Measurements from ENCODE around the gene PACSIN2.

Gene PACSIN2

DNA sequence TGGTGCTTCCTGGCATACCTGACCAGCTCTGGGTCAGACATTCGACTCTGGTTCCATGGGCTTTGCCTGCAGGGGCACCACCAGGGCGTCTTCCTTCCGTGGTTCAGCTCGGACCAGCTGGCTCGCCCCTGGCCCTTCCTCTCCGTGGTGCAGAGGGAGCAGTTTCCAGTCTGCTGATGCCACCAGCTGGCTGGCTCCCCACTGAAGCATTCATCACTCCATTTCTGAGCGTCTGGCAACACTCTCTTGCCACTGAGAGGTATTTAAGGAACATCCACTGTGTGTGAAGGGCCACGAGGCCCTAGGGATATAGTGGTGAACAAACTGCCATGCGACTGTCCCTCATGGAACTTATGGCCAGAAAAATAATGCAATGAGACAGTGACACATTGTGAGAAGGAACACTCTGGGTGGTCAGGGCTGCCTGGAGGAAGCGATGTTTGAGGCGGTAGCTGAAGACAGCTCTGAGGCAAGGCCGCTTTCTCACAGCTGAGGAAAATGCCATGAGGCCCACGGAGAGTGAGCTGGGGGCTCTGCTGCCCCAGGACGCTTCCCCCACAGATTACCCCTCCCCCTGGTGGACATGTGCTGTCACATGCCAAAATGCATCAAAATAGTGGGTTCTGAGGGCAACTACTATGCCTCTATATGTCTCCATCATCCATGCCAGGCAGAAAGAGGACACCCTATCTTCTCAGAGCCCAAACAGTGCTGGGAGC lies 113.0 kb downstream of the PACSIN2 start:
- no peak for DNase-seq

DNA sequence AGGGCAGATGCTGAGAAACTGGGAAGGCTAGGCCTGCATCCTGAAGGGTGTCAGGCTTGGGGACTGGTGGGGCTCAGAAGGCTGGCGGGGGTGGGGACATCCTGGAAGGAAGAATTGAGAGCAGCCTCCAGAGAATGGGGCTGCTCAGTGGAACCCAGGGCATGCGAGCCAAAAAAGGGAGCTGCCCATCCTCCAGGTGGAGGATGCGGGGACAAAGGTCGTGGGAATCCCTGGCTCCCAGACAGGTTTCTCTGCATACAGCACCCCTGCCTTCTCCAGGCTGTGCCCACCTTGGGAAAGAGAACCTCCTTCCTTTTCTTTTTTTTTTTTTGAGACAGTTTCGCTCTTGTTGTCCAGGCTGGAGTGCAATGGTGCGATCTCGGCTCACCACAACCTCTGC lies 117.0 kb downstream of the PACSIN2 start:
- DNase-seq = no peak

DNA sequence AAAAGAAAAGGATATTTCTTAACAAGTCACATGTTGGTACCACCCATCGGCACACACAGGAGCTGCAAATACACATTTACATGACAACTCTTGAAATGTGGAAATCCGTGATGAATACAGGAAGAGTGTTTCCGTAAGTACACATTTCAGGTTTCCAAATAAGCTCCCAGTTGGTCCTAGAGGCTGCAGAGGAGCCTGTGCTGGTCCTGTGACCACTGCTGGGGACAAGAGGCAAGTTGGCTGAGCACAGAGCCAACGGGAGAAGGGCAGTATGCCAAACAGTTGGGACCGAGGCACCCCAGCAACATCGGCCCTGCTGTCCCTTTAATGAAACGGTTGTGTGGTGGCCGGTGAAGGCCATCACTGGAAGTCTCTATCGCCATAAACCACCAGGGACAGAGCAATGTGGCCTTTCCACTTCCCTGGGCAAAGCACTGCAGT lies 119.4 kb downstream of the PACSIN2 start:
- DNase-seq = no peak

DNA sequence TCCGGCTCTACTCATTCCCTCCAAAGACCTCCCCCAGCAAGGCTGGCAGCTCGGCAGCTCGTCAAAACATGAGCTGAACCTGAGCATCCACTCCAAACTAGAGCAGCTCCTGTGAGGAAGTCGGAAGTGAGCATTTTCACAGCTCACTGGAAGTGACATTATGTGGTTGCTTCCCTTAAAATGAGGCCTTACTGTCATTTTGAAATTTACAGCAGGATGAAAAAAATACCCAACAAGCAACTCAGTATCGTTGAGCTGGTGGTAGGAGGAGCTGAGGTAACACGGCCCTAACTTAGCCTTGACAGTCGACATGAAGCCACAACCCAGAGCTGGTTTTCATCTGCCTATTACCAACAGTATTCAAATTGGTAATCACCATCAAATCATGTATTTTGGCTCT lies 119.9 kb downstream of the PACSIN2 start:
- no peak for DNase-seq

DNA sequence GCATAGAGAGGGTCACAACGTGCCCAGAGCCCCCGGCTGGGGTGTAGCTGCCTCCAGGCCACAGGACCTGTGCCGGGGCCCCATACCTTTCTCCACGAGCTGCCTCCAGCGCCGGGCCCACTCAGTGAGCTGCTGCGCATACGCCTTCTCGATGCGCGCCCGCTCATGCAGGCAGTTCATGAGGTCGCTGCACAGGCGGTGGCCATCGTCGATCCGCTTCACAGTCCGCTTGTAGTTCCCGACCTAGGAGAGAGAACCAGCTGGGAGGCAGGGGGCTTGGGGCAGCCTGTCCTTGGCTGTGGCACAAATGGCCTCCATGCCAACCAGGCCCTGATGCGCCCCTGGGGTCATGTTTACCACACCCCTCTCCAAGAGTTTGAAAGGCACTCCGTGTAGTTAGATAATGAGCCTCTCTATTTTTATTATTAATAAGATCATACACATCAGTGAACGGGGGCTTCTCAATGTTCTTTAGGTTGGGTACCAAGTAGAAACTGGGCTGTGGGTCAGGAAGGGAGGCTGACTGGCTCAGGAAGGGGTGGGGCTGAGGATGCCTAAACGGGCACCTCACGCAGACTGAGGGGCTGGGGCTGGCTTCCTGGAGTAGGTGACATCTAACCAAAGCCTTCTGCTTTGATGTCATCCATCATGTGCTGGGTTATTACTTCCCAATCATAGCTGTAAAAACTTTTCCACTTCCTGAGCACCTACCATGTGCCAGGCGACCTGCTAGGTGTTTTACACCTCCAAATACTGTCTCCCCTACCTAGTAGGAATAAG lies 121.4 kb downstream of the PACSIN2 start:
- DNase-seq = no peak

DNA sequence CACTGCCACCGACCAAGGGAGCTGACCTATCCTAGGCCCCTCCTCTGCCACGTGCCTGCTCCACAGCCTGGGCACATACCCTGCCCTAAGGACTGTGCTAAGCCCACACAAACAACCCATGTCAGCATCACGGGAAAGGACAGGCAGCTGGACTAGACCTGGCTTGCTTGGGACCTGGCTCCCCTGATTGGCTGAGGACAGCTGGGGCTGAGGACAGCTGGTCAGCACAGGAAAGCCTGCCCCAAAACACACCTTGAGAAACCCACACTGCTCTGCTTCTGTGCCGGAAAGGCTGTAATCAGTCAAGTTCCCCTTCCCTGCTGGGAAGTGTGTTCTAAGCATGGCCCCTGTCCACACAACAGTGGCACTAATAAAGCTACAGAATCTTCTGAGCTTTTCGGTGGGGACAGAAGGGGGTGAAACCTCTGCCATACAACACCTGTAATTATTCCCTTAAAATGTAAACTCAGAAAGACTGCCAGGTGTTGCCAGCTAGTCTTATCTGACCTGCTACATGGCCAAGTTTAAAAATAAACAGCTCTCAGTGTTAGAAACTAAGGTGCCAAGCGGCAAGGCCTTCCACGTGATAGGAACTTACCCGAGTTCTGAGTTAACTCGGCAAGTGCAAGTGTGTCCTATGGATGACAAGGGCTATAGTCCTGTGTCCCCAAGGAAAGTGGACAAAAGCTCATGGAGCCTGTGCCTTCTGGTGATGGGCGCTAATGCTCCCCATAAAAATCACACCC lies 122.2 kb downstream of the PACSIN2 start:
- DNase-seq = no peak

DNA sequence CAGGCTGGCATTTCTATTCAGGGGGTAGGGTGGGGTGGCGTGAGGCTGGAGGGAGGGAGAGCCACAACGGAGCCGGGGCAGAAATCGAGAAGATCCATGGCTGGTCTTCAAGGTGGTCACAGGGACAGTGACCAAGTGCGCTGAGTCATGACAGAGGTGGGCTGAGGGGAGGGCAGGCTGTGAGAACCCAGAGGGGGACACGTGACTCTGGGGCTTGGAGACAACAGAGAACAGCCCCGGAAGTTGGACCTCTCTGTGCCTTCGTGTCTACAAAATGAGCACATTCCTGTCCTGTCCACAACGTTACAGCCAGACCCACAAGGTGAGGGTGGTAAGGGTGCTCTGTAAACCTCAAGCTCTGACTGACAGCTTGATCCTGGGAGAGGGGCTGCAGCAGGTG lies 122.8 kb downstream of the PACSIN2 start:
- no peak for DNase-seq

DNA sequence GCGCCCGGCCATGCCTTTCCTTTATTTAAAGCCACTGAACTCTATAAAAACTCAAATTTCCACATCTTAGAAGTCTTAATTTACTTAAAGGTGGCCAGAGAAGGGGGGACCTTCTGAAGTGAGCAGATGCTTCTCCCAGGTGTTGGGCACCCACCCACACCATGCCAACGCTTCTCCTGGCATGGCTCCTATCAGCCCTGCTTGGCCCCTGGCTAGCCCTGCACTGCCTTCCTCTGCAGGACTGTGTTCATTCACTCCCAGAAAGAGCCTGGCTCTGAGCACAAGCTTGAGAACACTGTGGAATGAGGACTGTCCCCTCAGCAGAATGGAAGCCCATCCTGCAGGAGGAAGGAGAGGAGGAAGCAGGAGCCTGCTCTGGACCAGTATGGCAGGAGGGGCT lies 123.3 kb downstream of the PACSIN2 start:
- DNase-seq = no peak

DNA sequence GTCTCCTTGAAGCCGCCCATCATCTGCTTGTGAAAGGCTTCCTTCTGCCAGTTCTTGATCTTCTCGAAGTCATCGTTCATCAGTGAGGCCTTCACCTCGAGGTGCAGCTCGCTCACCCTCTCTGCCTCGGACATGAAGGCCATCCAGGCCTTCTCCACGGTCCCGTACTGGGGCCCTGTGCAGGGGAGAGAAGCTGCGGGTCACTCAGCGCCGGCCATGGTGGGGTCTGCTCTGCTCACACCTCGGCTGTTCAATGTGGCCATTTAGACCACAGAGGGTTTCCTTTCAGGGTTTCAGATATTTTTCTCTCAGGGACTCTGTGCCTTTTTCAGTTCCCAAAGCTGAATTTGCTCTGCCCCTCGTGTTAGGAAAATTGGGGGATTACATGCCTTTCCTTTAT lies 123.9 kb downstream of the PACSIN2 start:
- no peak for DNase-seq

DNA sequence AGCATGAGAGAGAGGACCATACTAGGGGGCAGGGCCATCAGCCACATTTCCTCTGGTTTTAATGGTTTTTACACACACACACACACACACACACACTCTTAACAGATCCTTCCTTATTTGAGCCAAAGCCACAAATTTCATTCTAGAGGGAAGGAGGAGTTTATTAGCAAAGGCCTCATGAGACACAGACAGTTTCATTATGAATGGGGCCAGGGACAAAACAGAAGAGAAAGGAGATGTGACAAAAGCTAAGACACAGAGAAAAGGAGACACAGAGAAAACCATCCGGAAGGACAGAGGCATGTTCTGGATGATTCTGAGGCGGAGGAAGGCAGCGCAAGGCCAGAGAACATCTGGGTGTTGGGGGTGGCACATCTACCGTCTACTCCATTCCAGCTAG lies 125.6 kb downstream of the PACSIN2 start:
- DNase-seq = no peak

DNA sequence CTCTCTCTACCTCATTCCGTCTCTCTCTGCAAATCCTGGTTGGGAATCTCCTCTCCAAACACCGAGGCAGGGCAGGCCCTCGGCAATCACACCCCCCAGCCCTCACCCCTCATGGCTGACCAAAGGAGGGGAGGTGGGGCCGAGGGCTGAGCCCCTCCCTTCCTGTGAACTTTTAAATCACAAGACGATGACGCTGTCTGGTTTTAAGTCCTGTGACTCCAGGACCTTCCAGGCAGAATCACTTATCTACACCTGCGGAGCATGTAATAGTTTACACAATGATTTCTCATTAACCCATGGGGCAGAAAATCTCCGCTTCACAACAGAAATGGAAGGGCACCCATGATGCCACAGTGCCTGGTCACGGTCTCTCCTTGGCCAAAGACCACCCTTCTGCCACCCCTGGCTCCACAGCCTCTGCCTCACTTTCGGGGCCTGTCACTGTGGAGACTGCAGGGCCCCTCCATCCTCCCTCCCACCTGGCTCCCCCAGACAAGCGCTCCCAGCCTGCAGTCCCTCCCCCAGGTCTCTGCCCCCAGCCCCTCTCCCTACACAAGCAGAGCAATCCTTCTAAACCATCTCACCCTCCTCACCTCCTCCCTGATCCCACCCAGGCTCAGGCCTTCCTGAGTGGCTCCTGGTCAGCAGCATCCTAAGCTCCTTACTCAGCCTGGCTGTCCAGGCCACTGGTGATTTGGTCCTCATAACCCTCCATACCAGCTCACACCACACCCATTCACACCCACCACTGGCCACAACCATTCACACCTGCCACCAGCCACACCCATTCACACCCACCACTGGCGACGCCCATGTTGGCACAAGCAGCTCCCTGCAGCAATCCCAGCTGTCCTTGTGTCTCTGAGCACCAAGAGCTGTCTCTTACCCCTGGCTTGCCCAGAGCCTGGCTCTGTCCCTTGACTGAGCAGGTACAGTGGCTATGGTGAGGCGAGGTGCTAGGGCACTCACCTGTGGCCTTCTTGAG lies 127.1 kb downstream of the PACSIN2 start:
- no peak for DNase-seq

DNA sequence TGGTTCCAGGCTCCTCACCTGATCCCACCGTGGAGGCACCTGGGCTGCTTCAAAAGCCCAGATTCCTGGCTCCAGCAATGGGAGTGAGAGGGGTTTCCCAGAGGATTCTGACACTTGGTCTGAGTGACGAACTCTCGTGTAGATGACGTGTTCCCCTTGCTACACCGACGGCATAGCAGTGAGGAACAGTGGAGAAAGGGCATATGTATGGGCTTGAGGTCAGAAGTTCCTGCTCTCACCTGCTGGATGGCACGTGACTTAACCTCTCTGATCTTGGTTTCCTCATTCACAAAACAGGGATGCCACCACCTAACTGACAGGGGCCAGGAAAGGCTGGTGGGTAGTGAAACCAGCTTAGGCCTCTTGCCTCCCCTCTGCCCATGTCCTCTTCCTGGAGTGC lies 127.8 kb downstream of the PACSIN2 start:
- no peak for DNase-seq

DNA sequence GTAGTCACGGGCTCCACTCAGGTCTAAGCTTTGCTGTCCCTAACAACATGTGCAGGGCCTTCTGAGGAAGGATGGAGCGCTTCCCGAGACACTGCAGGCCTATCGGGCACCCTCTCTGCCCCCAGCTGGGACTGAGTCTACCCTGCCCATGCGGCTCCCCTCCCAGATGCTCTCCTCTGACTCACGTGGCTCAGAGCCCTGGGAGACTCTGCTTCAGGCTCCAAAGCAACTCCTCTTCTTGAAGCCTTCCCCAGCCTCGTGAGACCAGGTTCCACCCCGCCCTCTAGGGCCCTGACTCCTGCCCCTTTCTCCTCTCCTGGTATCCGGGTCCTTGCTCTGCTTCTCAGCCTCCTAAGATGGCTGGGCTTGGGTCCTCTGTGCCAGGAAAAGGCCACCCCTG lies 129.5 kb downstream of the PACSIN2 start:
- no peak for DNase-seq

DNA sequence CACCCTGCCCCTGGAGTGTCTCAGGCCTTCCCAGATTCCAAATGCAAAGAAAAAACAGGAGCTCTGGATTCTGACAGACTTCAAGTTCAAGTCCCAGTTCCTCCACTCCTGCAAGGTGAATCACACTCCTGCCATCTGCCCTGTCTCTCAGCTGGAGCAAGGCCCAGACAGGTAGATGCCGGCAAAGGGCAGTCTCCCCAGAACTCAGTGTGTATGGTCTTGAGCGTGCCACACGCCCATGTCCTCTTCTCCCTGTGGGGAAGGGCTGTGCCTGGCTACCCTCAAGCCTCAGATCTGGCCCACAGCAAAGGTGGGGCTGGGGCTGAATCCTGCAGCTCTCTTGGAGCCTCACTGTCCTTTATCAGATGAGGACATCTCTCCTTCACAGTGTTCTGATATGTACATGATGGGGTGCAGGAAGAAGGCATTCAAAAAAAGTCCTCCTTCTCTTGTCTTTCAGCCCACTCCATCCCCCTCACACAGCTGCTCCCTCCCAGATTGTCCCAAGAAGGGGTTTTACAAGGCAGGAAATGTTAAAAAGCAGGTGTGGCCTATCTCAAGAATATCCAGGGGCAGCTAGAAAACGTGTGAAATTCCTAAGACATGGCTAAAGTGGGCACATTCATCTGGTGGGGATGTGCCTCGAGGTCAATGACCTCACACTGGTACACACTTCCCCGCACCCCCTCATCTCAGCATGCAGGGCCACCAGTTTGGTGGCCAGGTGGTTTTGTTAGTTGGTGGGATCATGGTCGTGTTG lies 130.2 kb downstream of the PACSIN2 start:
- DNase-seq = no peak

DNA sequence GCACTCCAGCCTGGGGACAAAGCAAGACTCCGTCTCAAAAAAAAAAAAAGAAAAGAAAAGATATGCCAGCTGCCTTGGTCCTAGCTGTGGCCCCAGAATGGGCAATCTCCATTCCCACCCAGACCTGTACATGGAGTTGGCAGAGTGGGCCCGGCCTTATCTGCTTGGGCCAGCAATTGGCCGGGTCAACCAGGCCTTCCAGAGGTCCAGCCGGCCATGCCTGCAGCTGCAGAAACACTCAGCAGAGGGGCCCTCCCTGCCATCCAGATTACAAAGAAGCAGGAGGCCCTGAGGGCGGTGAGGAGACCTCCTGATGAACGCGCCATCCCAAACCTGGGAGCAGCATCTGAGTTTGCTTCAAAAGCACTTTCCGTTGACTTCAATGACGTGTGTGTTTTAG lies 131.0 kb downstream of the PACSIN2 start:
- DNase-seq = no peak

DNA sequence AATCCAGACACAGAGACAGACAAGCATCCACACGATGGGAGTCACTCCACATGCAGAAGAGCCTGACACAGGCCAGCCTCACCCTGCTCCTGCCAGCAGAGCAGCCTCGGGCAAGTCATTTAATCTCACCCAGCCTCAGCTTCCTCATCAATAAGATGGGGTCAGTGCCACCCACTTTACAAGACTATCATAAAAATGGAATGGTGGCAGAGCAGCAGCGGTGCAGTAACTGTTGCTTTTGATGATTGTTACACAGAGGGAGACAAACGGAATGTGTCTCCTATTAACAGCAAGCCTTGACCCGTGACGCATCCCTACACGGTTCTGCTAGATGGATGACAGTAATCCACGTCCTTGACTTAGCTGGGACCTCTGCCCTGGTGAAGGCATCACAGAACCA lies 131.8 kb downstream of the PACSIN2 start:
- DNase-seq = no peak

DNA sequence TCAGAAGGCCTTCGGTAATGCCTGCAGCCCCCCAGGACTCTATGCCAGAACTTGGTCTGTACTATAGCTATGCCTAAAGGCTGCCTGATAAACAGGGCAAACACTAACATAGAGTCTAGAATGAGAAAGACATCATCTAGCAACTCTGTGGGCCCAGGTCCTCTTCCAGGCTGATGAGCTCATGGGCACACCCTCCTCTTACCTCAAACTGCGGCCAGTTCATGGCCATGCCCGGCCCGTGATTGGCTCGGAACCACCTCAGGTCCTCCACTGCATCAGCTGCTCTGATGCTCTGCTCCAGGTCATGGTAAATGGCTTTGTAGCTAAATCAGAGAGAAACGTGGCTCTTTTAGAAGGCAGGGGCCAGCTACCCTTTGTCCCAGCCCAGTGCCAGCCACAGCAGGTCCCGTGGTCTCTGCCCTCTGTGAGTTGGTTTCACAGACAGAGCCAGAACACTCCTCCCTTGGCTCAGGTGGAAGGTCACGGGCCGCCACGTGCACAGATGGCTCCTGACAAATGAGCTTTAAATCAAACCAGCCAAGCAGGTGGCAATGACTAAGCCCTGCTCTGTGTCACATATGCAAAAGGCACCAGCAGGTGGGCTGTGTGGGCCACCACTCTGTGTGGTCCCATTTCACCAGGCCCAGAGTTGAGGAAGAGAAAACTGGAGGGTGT lies 132.8 kb downstream of the PACSIN2 start:
- DNase-seq = no peak

DNA sequence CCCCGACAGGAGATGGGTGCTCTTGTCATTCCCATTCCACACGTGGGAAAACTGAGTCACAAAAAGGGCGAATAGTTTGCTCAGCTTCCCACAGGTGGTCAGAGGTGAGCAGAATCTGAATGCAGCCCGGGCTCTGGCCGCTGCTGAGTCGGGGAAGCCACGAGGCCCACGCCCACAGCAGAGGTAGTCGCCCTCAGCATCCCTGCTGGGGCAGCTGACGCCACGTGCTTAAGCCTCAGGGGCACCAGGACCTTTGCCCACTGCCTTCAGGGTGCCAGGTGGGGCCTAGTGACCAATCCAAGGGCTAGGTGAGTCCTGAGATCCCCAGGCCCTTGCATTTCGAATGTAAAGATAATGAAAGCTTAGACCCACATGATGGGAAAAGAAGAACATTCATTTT lies 133.7 kb downstream of the PACSIN2 start:
- no peak for DNase-seq

DNA sequence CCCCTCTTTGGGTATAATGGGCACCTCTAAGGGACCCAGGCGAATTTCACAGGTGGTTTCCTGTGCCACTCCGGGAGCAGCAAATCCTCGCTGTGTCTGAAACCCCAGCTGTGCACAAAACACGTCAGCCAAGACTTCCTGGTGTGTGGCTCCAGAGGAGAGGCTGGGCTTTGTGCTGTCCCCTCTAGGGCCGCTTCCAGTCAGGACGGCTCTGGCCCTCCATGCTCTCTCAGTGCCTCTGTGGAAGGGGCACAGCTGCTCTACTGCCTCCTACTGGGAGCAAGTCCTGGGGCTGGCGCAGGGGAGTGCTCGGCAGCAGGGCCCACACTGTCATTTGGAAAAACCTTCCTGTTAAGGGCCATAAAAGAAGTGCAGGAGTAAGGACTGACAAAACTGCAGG lies 134.1 kb downstream of the PACSIN2 start:
- DNase-seq = no peak

DNA sequence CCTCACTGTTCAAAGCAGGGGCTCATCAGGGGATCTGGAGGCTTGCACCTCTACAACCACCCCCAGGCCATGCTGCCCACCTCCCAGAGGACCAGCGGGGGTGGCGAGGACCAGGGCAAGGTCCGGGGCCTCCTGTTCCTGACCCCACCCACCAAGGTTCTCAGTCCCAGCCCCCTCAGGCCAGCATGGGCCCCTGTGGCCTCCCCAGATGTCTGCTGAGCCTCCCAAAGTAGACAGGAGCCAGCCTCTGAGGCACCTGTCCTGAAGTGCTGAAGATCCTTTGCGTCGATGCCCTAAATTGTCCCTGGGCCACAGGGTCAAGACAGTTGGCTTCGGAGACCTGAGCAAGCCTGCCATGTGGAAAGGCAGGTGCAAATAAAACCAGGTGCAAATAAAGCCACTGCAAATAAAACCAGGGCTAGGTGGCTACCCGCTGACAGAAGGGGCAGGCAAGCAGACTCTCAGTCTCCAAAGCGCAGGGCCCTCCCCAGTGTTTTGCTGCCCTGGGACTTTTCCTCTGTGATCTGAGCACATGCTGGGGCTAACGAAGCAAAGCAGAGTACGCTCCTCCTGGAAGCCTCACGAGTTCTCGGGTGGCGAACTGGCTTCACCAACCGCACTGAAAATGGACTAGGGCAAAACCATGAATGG lies 135.5 kb downstream of the PACSIN2 start:
- DNase-seq = no peak

All from amniotic stem cell (primary cell).